Naive thymus-derived CD8-positive, alpha-beta T cell (primary cell): ENCODE data around the gene KIAA0232. TPM values are rescaled to one million over a fixed set of nuclear protein-coding genes. Genes with fewer than 3 reads are reported as not detected.

Experiments
- ATAC-seq, 2 donors: fragments of 150-1000 bp; cut with Tn5 transposase in 1 of 2; sonication (Bioruptor Pico), chemical (Tn5 transposase) in 1 of 2; 1 replicate in 1 of 2; 2 replicates in 1 of 2; pipeline ENCODE4 v1.10.0; 2021; ENCODE audit warnings: mild to moderate bottlenecking in 2 of 2, moderate library complexity in 2 of 2
- POLR2A ChIA-PET: fragments of 350-600 bp; sonication (Branson Sonifier 250); formaldehyde crosslinking; loops from one replicate; lab custom pipeline; 2021; ENCODE audit warnings: antibody characterized with exemption; lab: Charles Lee
- DNase-seq, 10 donors: peaks; one replicate each; pipeline versions ENCODE4 v3.0.0 to v3.0.0-alpha.2; 2020 to 2022
- H3K27ac Mint-ChIP-seq, 10 donors: one replicate each; pipeline ENCODE4 v1.8.0; 2020 to 2022; ENCODE audit warnings: mild to moderate bottlenecking in 10 of 10, mixed read lengths in 10 of 10, moderate library complexity in 4 of 10, inconsistent platforms in 1 of 10
- H3K27me3 Mint-ChIP-seq, 5 donors: one replicate each; pipeline ENCODE4 v1.8.0; 2021 to 2022; ENCODE audit warnings: mixed read lengths in 5 of 5
- H3K36me3 Mint-ChIP-seq, 3 donors: one replicate each; pipeline ENCODE4 v1.8.0; 2020 to 2022; ENCODE audit warnings: mixed read lengths in 3 of 3, mild to moderate bottlenecking in 2 of 3, inconsistent platforms in 1 of 3
- H3K4me1 Mint-ChIP-seq, 4 donors: one replicate each; pipeline ENCODE4 v1.8.0; 2021 to 2022; ENCODE audit warnings: mixed read lengths in 4 of 4
- H3K4me3 Mint-ChIP-seq, 10 donors: one replicate each; pipeline ENCODE4 v1.8.0; 2020 to 2022; ENCODE audit warnings: mild to moderate bottlenecking in 10 of 10, mixed read lengths in 10 of 10, moderate library complexity in 6 of 10, inconsistent platforms in 1 of 10
- H3K9me3 Mint-ChIP-seq, 9 donors: one replicate each; pipeline ENCODE4 v1.8.0; 2020 to 2022; ENCODE audit warnings: mixed read lengths in 9 of 9, mild to moderate bottlenecking in 3 of 9, inconsistent platforms in 1 of 9, moderate library complexity in 1 of 9
- polyA plus RNA-seq, 3 donors: library from polyadenylated mRNA; unstranded; fragments of 300-500 nt; fragmentation: Illumina TruSeq; gene quantifications; one replicate each; pipeline ENCODE4 v1.2.3, GENCODE V29; 2021
- total RNA-seq, 8 experiments: library from RNA in 2 of 8; stranded (reverse) in 2 of 8; gene quantifications; one replicate each; pipeline ENCODE4 v1.2.3 and lab custom pipeline; 2021 to 2026

Gene KIAA0232, protein sequence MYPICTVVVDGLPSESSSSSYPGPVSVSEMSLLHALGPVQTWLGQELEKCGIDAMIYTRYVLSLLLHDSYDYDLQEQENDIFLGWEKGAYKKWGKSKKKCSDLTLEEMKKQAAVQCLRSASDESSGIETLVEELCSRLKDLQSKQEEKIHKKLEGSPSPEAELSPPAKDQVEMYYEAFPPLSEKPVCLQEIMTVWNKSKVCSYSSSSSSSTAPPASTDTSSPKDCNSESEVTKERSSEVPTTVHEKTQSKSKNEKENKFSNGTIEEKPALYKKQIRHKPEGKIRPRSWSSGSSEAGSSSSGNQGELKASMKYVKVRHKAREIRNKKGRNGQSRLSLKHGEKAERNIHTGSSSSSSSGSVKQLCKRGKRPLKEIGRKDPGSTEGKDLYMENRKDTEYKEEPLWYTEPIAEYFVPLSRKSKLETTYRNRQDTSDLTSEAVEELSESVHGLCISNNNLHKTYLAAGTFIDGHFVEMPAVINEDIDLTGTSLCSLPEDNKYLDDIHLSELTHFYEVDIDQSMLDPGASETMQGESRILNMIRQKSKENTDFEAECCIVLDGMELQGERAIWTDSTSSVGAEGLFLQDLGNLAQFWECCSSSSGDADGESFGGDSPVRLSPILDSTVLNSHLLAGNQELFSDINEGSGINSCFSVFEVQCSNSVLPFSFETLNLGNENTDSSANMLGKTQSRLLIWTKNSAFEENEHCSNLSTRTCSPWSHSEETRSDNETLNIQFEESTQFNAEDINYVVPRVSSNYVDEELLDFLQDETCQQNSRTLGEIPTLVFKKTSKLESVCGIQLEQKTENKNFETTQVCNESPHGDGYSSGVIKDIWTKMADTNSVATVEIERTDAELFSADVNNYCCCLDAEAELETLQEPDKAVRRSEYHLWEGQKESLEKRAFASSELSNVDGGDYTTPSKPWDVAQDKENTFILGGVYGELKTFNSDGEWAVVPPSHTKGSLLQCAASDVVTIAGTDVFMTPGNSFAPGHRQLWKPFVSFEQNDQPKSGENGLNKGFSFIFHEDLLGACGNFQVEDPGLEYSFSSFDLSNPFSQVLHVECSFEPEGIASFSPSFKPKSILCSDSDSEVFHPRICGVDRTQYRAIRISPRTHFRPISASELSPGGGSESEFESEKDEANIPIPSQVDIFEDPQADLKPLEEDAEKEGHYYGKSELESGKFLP (N-terminal part only)
- total RNA-seq (10 to 100 TPM; 29.9 to 31.0 TPM), polyA plus RNA-seq (10 to 100 TPM; 11.9 to 15.4 (median 13.7) TPM), total RNA-seq (lab: John Stamatoyannopoulos, UW) (63.5 to 138 (median 100) reads per million in 6 experiments)

GRCh38 chr4:6782147-6782845 is at the start of gene KIAA0232:
KIAA0232 (plus strand) TSS chr4:6782727; CDS start chr4:6824454, 41,727 bp downstream.
- Mint-ChIP-seq H3K4me3 (peak within 1 kb of the TSS; percentile 77 to 92 (median 86)), H3K4me1 (peaks cover 39 to 74% (median 72%) of the 10 kb centered on the region in 4 donors), H3K9me3 (no peaks in the 10 kb centered on the region), H3K27me3 (no peaks in the 10 kb centered on the region), H3K27ac (peak within 1 kb of the TSS; percentile 72 to 99 (median 92)), H3K36me3 (peaks cover 0 to 10% (median under 1%) of the 10 kb centered on the region in 3 donors)
- POLR2A ChIA-PET = interaction anchor here (0.7 to 9.2 kb wide), 20 partner anchors 9 to 285 kb away, joined by 3 to 82 read pairs (median 4); partner anchors contain the start of genes BLOC1S4, GRPEL1, MAN2B2 and MRFAP1
- ATAC-seq (peak; percentile 67 to 74), DNase-seq (peak; percentile 81 to 96 (median 90))

DNA sequence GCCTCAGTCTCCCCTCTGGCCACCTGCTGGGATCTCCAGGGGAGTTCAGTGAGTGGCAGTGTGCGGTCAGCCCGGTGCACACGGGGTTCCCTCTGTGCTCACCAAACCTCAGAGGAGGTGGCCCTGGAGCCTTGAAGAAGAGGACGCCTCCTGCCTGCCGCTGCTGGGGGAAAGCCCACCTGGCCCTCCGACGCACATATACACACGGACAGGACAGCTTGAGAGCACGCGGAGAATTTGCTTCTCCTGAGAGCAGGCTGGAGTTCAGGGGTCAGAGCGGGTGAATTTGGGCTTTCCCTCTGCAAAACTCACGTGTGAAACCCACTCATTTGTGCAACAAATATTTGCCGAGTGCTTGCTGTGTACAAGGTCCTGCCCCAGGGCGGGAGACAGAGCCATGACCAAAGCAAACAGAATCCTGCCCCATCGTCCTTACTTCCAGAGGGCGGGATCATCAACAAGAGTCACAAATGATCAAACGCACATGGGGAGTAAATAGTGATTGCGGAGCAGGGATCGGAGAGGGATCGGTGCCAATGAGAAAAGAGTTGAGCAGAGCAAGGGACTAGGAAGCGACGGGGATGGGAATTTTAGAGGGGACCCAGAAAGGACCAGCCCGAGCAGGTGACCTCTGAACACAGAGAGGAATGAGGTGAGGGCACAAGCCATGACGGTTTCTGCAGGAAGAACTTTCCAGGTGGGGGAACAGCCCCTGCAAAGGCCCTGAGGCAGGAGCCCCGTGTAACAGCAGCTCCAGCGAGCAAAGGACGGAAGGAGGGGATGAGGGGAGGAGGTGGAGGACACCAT is 49.0 kb upstream of the KIAA0232 start:
- Mint-ChIP-seq H3K4me3 (no peak overlapping the region), H3K4me1 (peaks cover 0 to 3% (median under 1%) of the 10 kb centered on the region in 4 donors), H3K36me3 (no peaks in the 10 kb centered on the region), H3K27ac (no peak overlapping the region), H3K27me3 (peaks cover 0 to 2% (median 0%) of the 10 kb centered on the region in 5 donors), H3K9me3 (no peaks in the 10 kb centered on the region)
- ATAC-seq (no peak), DNase-seq (no peak)
- POLR2A ChIA-PET = no interaction called here

DNA sequence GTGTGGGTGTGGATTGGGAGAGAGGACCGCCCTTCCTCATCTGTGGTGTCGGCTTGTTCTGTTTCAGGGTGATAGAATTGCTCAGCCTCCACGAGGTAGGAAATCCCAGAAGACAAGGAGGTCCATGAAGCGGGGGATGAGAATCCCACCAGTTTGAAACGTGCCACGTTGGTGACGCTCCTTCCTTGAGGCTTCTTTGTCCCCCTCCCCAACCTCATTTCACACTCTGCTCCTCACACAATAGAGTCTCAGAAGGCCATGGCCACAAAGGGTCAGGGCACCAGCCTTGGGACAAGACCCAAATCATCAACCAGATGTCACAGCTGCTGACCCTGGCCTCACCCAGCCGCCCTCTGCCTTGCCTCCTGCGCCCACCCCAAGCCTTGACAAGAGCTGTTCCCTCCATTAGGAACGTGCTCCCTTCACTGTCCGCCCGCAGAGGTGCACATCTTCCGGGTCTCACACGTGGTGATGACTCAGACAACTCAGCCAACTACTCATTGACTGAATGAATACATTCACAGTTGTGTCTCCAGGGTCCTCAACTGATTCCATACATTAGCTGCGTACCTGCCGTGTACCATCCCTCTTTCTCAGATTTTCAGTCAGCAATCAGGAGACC is 48.3 kb upstream of the KIAA0232 start:
- Mint-ChIP-seq H3K36me3 (no peaks in the 10 kb centered on the region), H3K4me1 (no peaks in the 10 kb centered on the region), H3K27me3 (peaks cover 0 to 2% (median 0%) of the 10 kb centered on the region in 5 donors), H3K27ac (peak overlapping the region in 3 of 10 donors; percentile 56 to 75 (median 66)), H3K9me3 (peaks cover 0 to under 1% (median 0%) of the 10 kb centered on the region in 9 donors), H3K4me3 (no peak overlapping the region)
- POLR2A ChIA-PET = no interaction called here
- no peak for DNase-seq
- ATAC-seq = no peak

GRCh38 chr4:6739920-6740319 is 42.6 kb upstream of the KIAA0232 start:
- POLR2A ChIA-PET = no interaction called here

GRCh38 chr4:6740347-6740746 is 42.2 kb upstream of the KIAA0232 start:
- H3K4me1 Mint-ChIP-seq = no peaks in the 10 kb centered on the region
- H3K27me3 Mint-ChIP-seq = peaks cover 0 to 3% (median 0%) of the 10 kb centered on the region in 5 donors
- peaks cover 0 to 6% (median 0%) of the 10 kb centered on the region in 9 donors for H3K9me3 Mint-ChIP-seq
- no peak overlapping the region for H3K27ac Mint-ChIP-seq
- DNase-seq (no peak), ATAC-seq (no peak)
- no peaks in the 10 kb centered on the region for H3K36me3 Mint-ChIP-seq
- POLR2A ChIA-PET = no interaction called here
- H3K4me3 Mint-ChIP-seq = no peak overlapping the region

More at GRCh38 chr4:6739920-6740319, 42.6 kb upstream of the KIAA0232 start:
- Mint-ChIP-seq H3K36me3 (no peaks in the 10 kb centered on the region), H3K4me3 (no peak overlapping the region), H3K9me3 (peaks cover 0 to 6% (median 0%) of the 10 kb centered on the region in 9 donors), H3K27me3 (peaks cover 0 to 2% (median 0%) of the 10 kb centered on the region in 5 donors), H3K27ac (no peak overlapping the region), H3K4me1 (no peaks in the 10 kb centered on the region)
- ATAC-seq = no peak
- DNase-seq = no peak

DNA sequence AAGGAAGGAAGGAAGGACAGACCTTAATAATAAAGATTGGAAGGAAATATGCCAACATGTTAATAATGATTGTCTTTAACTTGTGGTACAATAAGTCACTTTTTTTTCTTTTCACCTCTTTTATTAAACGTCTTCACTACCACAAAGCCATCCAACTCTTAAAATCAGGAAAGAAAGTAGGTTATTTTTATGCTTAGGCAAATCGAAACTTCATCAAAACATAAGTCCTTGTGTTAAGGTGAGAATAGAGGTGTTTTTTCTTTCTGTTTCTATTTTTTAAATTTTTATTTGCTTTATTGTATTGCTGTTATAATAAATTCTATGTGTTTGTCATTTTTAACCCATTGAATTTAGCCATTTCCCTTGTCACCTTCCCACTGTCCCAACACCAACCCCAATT is 40.0 kb upstream of the KIAA0232 start:
- POLR2A ChIA-PET = no interaction called here
- Mint-ChIP-seq H3K4me1 (peaks cover 0 to 4% (median 0%) of the 10 kb centered on the region in 4 donors), H3K27ac (no peak overlapping the region), H3K27me3 (peaks cover 0 to 1% (median 0%) of the 10 kb centered on the region in 5 donors), H3K4me3 (no peak overlapping the region), H3K36me3 (no peaks in the 10 kb centered on the region), H3K9me3 (peaks cover 0 to 6% (median 0%) of the 10 kb centered on the region in 9 donors)
- no peak for DNase-seq
- ATAC-seq = no peak

GRCh38 chr4:6742989-6743388 is 39.5 kb upstream of the KIAA0232 start:
- Mint-ChIP-seq H3K36me3 (no peaks in the 10 kb centered on the region), H3K4me1 (peaks cover 0 to 4% (median 0%) of the 10 kb centered on the region in 4 donors), H3K4me3 (no peak overlapping the region), H3K9me3 (peaks cover 0 to 6% (median 0%) of the 10 kb centered on the region in 9 donors), H3K27me3 (peaks cover 0 to 1% (median 0%) of the 10 kb centered on the region in 5 donors), H3K27ac (peak overlapping the region in 1 of 10 donors; percentile 61)
- POLR2A ChIA-PET = no interaction called here
- ATAC-seq (no peak), DNase-seq (no peak)

DNA sequence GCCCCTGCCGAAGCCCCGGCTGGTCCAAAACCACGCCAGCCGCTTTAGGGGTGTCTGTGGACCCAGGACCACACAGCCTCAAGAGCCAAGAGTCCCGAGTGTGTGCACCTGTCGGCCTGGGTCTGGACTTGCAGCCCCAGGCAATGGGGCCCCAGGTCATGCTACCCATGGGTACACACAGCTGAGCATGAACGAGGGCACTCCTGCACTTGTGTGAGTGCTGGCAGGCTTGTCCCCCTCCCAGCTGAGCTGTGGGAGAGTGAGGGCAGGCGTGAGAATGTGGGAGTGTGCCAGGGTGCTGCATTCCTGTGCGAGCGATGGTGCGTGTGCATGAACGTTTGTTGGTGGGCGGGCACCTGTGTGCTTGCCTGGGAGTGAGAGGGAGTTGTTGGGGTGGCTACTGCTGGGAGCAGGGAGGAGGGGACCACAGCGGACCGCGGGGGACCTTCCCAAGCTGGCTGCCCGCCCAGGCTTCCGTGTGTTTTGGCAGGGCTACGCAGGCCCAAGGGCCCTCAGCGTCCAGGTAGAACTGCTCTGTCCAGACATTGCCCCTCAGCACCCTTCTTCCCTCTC is 35.7 kb upstream of the KIAA0232 start:
- H3K27ac Mint-ChIP-seq = peak overlapping the region in 2 of 10 donors; percentile 34 to 48
- peaks cover 3 to 15% (median 9%) of the 10 kb centered on the region in 4 donors for H3K4me1 Mint-ChIP-seq
- H3K4me3 Mint-ChIP-seq = no peak overlapping the region
- H3K27me3 Mint-ChIP-seq = peaks cover 0 to 1% (median 0%) of the 10 kb centered on the region in 5 donors
- H3K9me3 Mint-ChIP-seq = no peaks in the 10 kb centered on the region
- POLR2A ChIA-PET = no interaction called here
- H3K36me3 Mint-ChIP-seq = no peaks in the 10 kb centered on the region
- ATAC-seq = no peak
- no peak for DNase-seq

- H3K36me3 Mint-ChIP-seq = no peaks in the 10 kb centered on the region
- peaks cover 0 to 1% (median 0%) of the 10 kb centered on the region in 5 donors for H3K27me3 Mint-ChIP-seq
- no peak overlapping the region for H3K4me3 Mint-ChIP-seq
- POLR2A ChIA-PET = no interaction called here
- ATAC-seq (no peak), DNase-seq (no peak)
- peak overlapping the region in 1 of 10 donors; percentile 34 for H3K27ac Mint-ChIP-seq
- no peaks in the 10 kb centered on the region for H3K9me3 Mint-ChIP-seq
- peaks cover 4 to 21% (median 12%) of the 10 kb centered on the region in 4 donors for H3K4me1 Mint-ChIP-seq
These were observed 35.1 kb upstream of the KIAA0232 start for GRCh38 chr4:6747294-6748051.

GRCh38 chr4:6748286-6748685 is 34.2 kb upstream of the KIAA0232 start:
- POLR2A ChIA-PET = no interaction called here
- H3K4me3 Mint-ChIP-seq = no peak overlapping the region

More at GRCh38 chr4:6748286-6748685, 34.2 kb upstream of the KIAA0232 start:
- H3K27me3 Mint-ChIP-seq = peaks cover 0 to 1% (median 0%) of the 10 kb centered on the region in 5 donors
- no peak for ATAC-seq
- peak overlapping the region in 1 of 10 donors; percentile 78 for H3K27ac Mint-ChIP-seq
- no peaks in the 10 kb centered on the region for H3K36me3 Mint-ChIP-seq
- DNase-seq = no peak
- H3K4me1 Mint-ChIP-seq = peaks cover 4 to 22% (median 12%) of the 10 kb centered on the region in 4 donors
- no peaks in the 10 kb centered on the region for H3K9me3 Mint-ChIP-seq
